Suprapubic skin (tissue), 4 donors: Measurements from ENCODE around the gene ENAH. TPM values are rescaled to one million over a fixed set of nuclear protein-coding genes. Genes with fewer than 3 reads are reported as not detected.
"Not testable (repeated sequence)": the region's sequence is repeated elsewhere in the genome, so short reads cannot be mapped to it uniquely, and the experiment has no call there.

ENCODE experiments used
- DNase-seq, 2 donors: peaks; one replicate each; pipeline ENCODE4 v3.0.0-alpha.2; 2019; ENCODE audit warnings: low spot score in 2 of 2
- H3K27ac ChIP-seq: fragments of 200-600 bp; sonication (generic); one replicate; pipeline ENCODE4 v1.5.1; 2019
- H3K27me3 ChIP-seq: fragments of 200-600 bp; sonication (generic); one replicate; pipeline ENCODE4 v1.5.1; 2019
- H3K36me3 ChIP-seq: fragments of 200-600 bp; sonication (generic); one replicate; pipeline ENCODE4 v1.5.1; 2019
- H3K4me1 ChIP-seq: fragments of 200-600 bp; sonication (generic); one replicate; pipeline ENCODE4 v1.5.1; 2019
- H3K4me3 ChIP-seq: fragments of 200-600 bp; sonication (generic); one replicate; pipeline ENCODE4 v1.5.1; 2019; ENCODE audit warnings: mild to moderate bottlenecking
- H3K9me3 ChIP-seq: fragments of 200-600 bp; sonication (generic); one replicate; pipeline ENCODE4 v1.5.1; 2019
- CTCF ChIP-seq, 2 donors: fragments of 200-600 bp in 1 of 2; fragments of 450-650 bp in 1 of 2; sonication (generic) in 1 of 2; IDR thresholded peaks; one replicate each; pipeline ENCODE4 v1.5.1; 2016 to 2019; ENCODE audit warnings: antibody characterized with exemption in 2 of 2, mild to moderate bottlenecking in 1 of 2, moderate library complexity in 1 of 2
- EP300 ChIP-seq: sonication (generic); formaldehyde crosslinking; IDR thresholded peaks from one replicate; pipeline ENCODE4 v1.6.1; 2017; ENCODE audit warnings: antibody characterized with exemption
- POLR2A ChIP-seq, 2 donors: fragments of 450-650 bp; IDR thresholded peaks; one replicate each; pipeline ENCODE4 v1.6.1; 2017; ENCODE audit warnings: antibody characterized with exemption in 2 of 2, mild to moderate bottlenecking in 2 of 2, moderate library complexity in 2 of 2
- POLR2AphosphoS5 ChIP-seq, 3 donors: sonication (generic); formaldehyde crosslinking; IDR thresholded peaks; one replicate each; pipeline ENCODE4 v1.6.1; 2017; ENCODE audit warnings: antibody characterized with exemption in 3 of 3
- WGBS: methylation state at CpG from one replicate; pipeline ENCODE4 v1.1.5; 2018; 5-methylcytosine and 5-hydroxymethylcytosine counted together
- total RNA-seq, 4 donors: library from RNA; depleted of rRNA; stranded (reverse); fragments of >200 nt; gene quantifications; one replicate each; pipeline ENCODE4 v1.1.0, GENCODE V29; 2016

ENAH gene
- 10 to 100 TPM; 33.5 to 44.6 (median 41.8) TPM for total RNA-seq

GRCh38 chr1:225652729-225653462, at the start of gene ENAH:
Gene ENAH, minus strand, starts transcription at chr1:225653123. Its CDS starts 433 bp downstream, at chr1:225652690.
- 0% methylated on average over 26 of the region's 90 CpGs for WGBS
- peak within 1 kb of the TSS; percentile 97 for H3K4me3 ChIP-seq
- TF ChIP-seq POLR2A (IDR thresholded peaks at IDR 0.05), result peak in 1 of 2 donors; percentile 81
- no peak for TF ChIP-seq EP300
- no peak for TF ChIP-seq CTCF (IDR thresholded peaks at IDR 0.05)
- no peak for TF ChIP-seq POLR2AphosphoS5 (IDR thresholded peaks at IDR 0.05)
- no peaks in the 10 kb centered on the region for H3K9me3 ChIP-seq
- no peaks in the 10 kb centered on the region for H3K27me3 ChIP-seq
- H3K27ac ChIP-seq, result peak within 1 kb of the TSS; percentile 93
- H3K36me3 ChIP-seq, result no peaks in the 10 kb centered on the region
- H3K4me1 ChIP-seq, result peaks cover 61% of the 10 kb centered on the region
- DNase-seq, result peak; percentile 83

DNA sequence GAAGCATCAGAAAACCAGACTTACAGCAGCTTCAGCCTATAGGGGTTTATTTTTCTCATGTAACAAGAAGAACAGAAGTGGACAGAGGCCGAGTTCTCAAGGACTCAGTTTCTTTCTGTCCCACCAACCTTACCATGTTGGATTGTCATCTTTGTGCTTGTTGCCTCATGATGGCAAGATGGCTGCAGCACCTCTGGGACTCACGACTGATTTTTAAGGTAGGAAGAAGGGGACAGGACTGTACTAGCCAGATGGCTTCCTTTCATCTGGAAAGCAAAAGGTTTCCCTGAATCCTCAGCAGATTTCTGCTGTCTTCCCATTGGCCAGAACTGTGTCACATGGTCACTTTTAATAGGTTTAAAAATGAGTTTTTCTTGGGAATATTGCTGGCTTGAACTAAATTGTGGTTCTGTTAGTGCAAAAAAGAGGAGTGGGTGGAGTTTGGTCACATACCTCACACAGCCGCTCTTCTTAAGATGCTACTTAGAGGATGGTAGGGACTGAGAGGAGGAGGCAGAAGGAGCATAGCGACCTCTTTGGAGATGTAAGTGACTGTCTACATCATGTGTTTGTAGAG, 48.1 kb upstream of the ENAH start:
- TF ChIP-seq CTCF (IDR thresholded peaks at IDR 0.05), result no peak
- no peak for TF ChIP-seq POLR2A (IDR thresholded peaks at IDR 0.05)
- no peak for TF ChIP-seq EP300
- no peak for TF ChIP-seq POLR2AphosphoS5 (IDR thresholded peaks at IDR 0.05)
- no peak for DNase-seq
- 81% methylated on average over 4 of the region's 4 CpGs for WGBS
- Histone ChIP-seq H3K27me3 (no peaks in the 10 kb centered on the region), H3K4me1 (peaks cover 16% of the 10 kb centered on the region), H3K36me3 (no peaks in the 10 kb centered on the region), H3K4me3 (no peak overlapping the region), H3K9me3 (no peaks in the 10 kb centered on the region), H3K27ac (peak overlapping the region; percentile 59)

DNA sequence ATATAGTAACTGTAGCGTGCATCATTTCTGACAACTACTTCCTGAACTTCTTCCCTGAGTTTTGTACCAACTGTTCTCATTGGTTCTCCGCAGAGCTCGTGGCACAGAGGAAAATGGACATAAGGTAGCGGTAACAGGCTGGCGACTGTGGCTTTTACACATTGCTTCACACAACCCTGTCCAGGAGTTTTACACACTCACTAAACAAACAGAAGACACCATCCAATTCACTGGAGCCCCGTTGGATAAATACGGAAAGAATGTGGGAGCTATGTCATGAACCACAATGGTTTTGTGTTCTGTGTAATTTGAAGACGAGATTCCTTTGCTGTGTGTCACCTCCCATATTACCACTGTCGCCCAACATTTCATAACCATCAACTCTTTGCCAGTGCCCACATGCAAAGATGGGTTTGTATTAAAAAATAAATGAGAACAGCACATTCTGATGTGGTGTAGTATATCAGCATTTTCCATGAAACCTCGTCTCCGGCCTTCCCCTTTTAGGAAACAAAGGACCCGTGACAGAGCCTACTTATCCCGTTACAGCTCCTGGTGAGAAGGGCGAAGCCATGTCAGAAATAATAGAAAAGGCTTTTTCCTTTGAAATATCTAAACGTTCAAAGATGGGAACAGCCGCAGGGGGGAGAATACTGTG, 47.4 kb upstream of the ENAH start:
- Histone ChIP-seq H3K4me3 (no peak overlapping the region), H3K4me1 (peaks cover 21% of the 10 kb centered on the region), H3K27ac (peak overlapping the region; percentile 59), H3K36me3 (no peaks in the 10 kb centered on the region), H3K9me3 (no peaks in the 10 kb centered on the region), H3K27me3 (no peaks in the 10 kb centered on the region)
- TF ChIP-seq POLR2AphosphoS5 (IDR thresholded peaks at IDR 0.05) (peak in 2 of 3 donors; percentile 17 to 55), CTCF (IDR thresholded peaks at IDR 0.05) (no peak)
- 55% methylated on average over 16 of the region's 16 CpGs for WGBS
- peak in 1 of 2 donors; percentile 40 for DNase-seq

- Histone ChIP-seq H3K4me1 (peaks cover 30% of the 10 kb centered on the region), H3K4me3 (no peak overlapping the region), H3K27ac (peak overlapping the region; percentile 45), H3K9me3 (no peaks in the 10 kb centered on the region), H3K36me3 (no peaks in the 10 kb centered on the region), H3K27me3 (no peaks in the 10 kb centered on the region)
- WGBS, result 52% methylated on average over 2 of the region's 2 CpGs
- no peak for DNase-seq
- TF ChIP-seq POLR2A (IDR thresholded peaks at IDR 0.05), result no peak
- TF ChIP-seq CTCF (IDR thresholded peaks at IDR 0.05), result no peak
- no peak for TF ChIP-seq POLR2AphosphoS5 (IDR thresholded peaks at IDR 0.05)
- no peak for TF ChIP-seq EP300
Observed at GRCh38 chr1:225699336-225699735, 46.4 kb upstream of the ENAH start.

DNA sequence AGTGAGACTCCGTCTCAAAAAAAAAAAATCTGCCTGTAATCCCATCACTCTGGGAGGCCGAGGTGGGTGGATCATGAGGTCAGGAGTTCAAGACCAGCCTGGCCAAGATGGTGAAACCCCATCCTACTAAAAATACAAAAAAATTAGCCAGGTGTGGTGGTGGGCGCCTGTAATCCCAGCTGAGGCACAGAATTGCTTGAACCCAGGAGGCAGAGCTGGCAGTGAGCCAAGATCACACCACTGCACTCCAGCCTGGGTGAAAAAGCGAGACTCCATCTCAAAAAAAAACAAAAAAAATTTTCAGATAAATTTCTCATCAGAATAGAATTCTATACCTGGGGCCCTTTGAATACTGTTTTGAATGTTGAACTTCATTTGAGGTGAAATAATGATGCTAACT, 45.3 kb upstream of the ENAH start:
- H3K4me1 ChIP-seq, result peaks cover 37% of the 10 kb centered on the region
- not testable (repeated sequence) for H3K36me3 ChIP-seq, H3K27me3 ChIP-seq, H3K9me3 ChIP-seq, DNase-seq, H3K27ac ChIP-seq, H3K4me3 ChIP-seq
- WGBS, result 92% methylated on average over 4 of the region's 4 CpGs
